Measurements from ENCODE around the gene SCNN1B. TPM values are rescaled to one million over a fixed set of nuclear protein-coding genes. Genes with fewer than 3 reads are reported as not detected.

Gene SCNN1B
- total RNA-seq, 2 donors from 2014 or later = not detected

GRCh38 chr16:23406024-23406423, 103.9 kb downstream of the SCNN1B start:
- Histone ChIP-seq H3K36me3 (ENCODE audit: control insufficient read depth, insufficient read depth, low read length) (peaks cover 44% of the 10 kb centered on the region), H3K9me3 (ENCODE audit: control insufficient read depth, low read length) (no peaks in the 10 kb centered on the region), H3K27me3 (ENCODE audit: control insufficient read depth, insufficient read depth, low read length, poor library complexity, severe bottlenecking) (no peaks in the 10 kb centered on the region), H3K27ac (ENCODE audit: low read depth, low read length) (no peak overlapping the region), H3K4me3 (ENCODE audit: low read length) (no peak overlapping the region), H3K9ac (ENCODE audit: extremely low read depth, low read length, poor library complexity, severe bottlenecking) (no peak overlapping the region), H3K4me1 (ENCODE audit: control insufficient read depth, insufficient read depth, low read length) (peaks cover 4% of the 10 kb centered on the region)
- Mint-ChIP-seq H3K27me3 (ENCODE audit: insufficient read depth) (no peaks in the 10 kb centered on the region), H3K4me1 (peaks cover 20% of the 10 kb centered on the region), H3K4me3 (no peak overlapping the region), H3K27ac (no peak overlapping the region), H3K9me3 (no peaks in the 10 kb centered on the region), H3K36me3 (ENCODE audit: low read depth) (peaks cover 47% of the 10 kb centered on the region)
- TF ChIP-seq CTCF (conservative IDR thresholded peaks at IDR 0.05) = no peak
- 94% methylated on average over 2 of the region's 2 CpGs for WGBS, 2 experiments (ENCODE audit: insufficient coverage in 1 of 2, insufficient read length in 1 of 2)
- no peak for DNase-seq

DNA sequence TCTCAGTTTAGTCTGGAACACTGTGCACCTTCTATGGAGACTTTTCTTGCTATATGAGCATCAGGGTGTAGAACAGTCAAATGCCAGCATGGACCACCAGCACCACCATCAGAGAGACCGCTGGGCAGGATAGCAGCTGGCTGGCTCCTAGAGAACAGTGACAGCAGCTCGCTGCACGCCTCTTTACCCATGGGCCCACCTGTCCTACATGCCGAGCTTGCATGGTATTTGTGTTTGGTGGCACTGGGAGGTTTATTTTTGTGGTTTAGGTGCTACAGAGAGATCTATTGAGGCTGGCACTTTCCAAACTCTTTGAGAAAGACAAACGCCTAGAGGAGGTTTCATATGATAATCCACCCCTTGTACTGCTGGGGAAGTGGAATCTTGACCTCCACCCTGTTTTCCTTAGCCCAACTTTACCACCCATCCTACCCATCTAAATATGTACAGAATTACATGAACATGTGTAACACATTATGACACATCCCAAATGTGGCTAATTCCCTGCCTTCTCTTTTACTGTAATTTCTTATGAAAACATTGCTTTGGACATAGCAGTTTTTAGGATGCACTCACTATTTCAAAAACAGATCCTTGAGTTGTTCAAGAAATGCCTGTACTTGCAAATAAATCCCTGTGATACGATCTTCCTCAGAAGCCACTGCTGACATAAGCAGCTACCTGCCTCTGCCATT, 104.6 kb downstream of the SCNN1B start:
- H3K27me3 ChIP-seq (ENCODE audit: control insufficient read depth, insufficient read depth, low read length, poor library complexity, severe bottlenecking) = no peaks in the 10 kb centered on the region
- 91 to 96% methylated on average over 6 of the region's 6 CpGs for WGBS, 2 experiments (ENCODE audit: insufficient coverage in 1 of 2, insufficient read length in 1 of 2)
- no peak overlapping the region for H3K9ac ChIP-seq (ENCODE audit: extremely low read depth, low read length, poor library complexity, severe bottlenecking)
- H3K4me1 Mint-ChIP-seq = peaks cover 16% of the 10 kb centered on the region
- no peak for TF ChIP-seq CTCF (conservative IDR thresholded peaks at IDR 0.05)
- peaks cover 4% of the 10 kb centered on the region for H3K4me1 ChIP-seq (ENCODE audit: control insufficient read depth, insufficient read depth, low read length)
- H3K36me3 ChIP-seq (ENCODE audit: control insufficient read depth, insufficient read depth, low read length) = peaks cover 45% of the 10 kb centered on the region
- DNase-seq = no peak
- no peak overlapping the region for H3K27ac ChIP-seq (ENCODE audit: low read depth, low read length)
- no peak overlapping the region for H3K27ac Mint-ChIP-seq
- no peak overlapping the region for H3K4me3 ChIP-seq (ENCODE audit: low read length)
- H3K4me3 Mint-ChIP-seq = no peak overlapping the region
- H3K36me3 Mint-ChIP-seq (ENCODE audit: low read depth) = peaks cover 48% of the 10 kb centered on the region
- no peaks in the 10 kb centered on the region for H3K27me3 Mint-ChIP-seq (ENCODE audit: insufficient read depth)
- H3K9me3 ChIP-seq (ENCODE audit: control insufficient read depth, low read length) = no peaks in the 10 kb centered on the region
- no peaks in the 10 kb centered on the region for H3K9me3 Mint-ChIP-seq

GRCh38 chr16:23407436-23408127, 105.5 kb downstream of the SCNN1B start:
- no peaks in the 10 kb centered on the region for H3K27me3 Mint-ChIP-seq (ENCODE audit: insufficient read depth)
- Histone ChIP-seq H3K4me3 (ENCODE audit: low read length) (no peak overlapping the region), H3K9me3 (ENCODE audit: control insufficient read depth, low read length) (no peaks in the 10 kb centered on the region), H3K4me1 (ENCODE audit: control insufficient read depth, insufficient read depth, low read length) (peaks cover 4% of the 10 kb centered on the region), H3K27me3 (ENCODE audit: control insufficient read depth, insufficient read depth, low read length, poor library complexity, severe bottlenecking) (no peaks in the 10 kb centered on the region), H3K36me3 (ENCODE audit: control insufficient read depth, insufficient read depth, low read length) (peaks cover 46% of the 10 kb centered on the region), H3K27ac (ENCODE audit: low read depth, low read length) (no peak overlapping the region), H3K9ac (ENCODE audit: extremely low read depth, low read length, poor library complexity, severe bottlenecking) (no peak overlapping the region)
- no peak for TF ChIP-seq CTCF (conservative IDR thresholded peaks at IDR 0.05)
- H3K27ac Mint-ChIP-seq = no peak overlapping the region
- H3K4me3 Mint-ChIP-seq = no peak overlapping the region
- DNase-seq = no peak
- H3K36me3 Mint-ChIP-seq (ENCODE audit: low read depth) = peaks cover 46% of the 10 kb centered on the region
- WGBS, 2 experiments (ENCODE audit: insufficient coverage in 1 of 2, insufficient read length in 1 of 2) = 95 to 96% methylated on average over 7 of the region's 9 CpGs
- no peaks in the 10 kb centered on the region for H3K9me3 Mint-ChIP-seq
- H3K4me1 Mint-ChIP-seq = peaks cover 16% of the 10 kb centered on the region
